Cardiac muscle cell (in vitro differentiated cells and primary cell): ENCODE measurements around the gene ZNF155. TPM values are rescaled to one million over a fixed set of nuclear protein-coding genes. Genes with fewer than 3 reads are reported as not detected.

ENCODE experiments used
- DNase-seq, 2 donors: peaks; one replicate each; pipeline versions ENCODE4 v3.0.0 to v3.0.0-alpha.2; 2010 to 2017; ENCODE audit warnings: low read depth in 1 of 2, low spot score in 1 of 2
- H3K27ac ChIP-seq: fragments of 200-600 bp; sonication (generic); 2 replicates; pipeline ENCODE4 v1.5.1; 2016
- H3K27me3 ChIP-seq: fragments of 200-600 bp; sonication (generic); 2 replicates; pipeline ENCODE4 v1.6.0; 2016; ENCODE audit warnings: control low read depth
- H3K36me3 ChIP-seq: fragments of 200-600 bp; sonication (generic); 2 replicates; pipeline ENCODE4 v1.5.1; 2016; ENCODE audit warnings: control low read depth
- H3K4me1 ChIP-seq: fragments of 200-600 bp; sonication (generic); 2 replicates; pipeline ENCODE4 v1.8.1; 2017; ENCODE audit warnings: low read depth, mild to moderate bottlenecking, mixed run types
- H3K4me3 ChIP-seq: fragments of 200-600 bp; sonication (generic); 2 replicates; pipeline ENCODE4 v1.5.1; 2016; ENCODE audit warnings: mild to moderate bottlenecking
- H3K9me3 ChIP-seq: fragments of 200-600 bp; sonication (generic); 2 replicates; pipeline ENCODE4 v1.5.1; 2017; ENCODE audit warnings: low read depth, mild to moderate bottlenecking, control low read depth
- CTCF ChIP-seq: IDR thresholded peaks from 2 replicates; pipeline ENCODE4 v1.5.1; 2012; ENCODE audit warnings: low read depth, mild to moderate bottlenecking, low read length
- polyA plus RNA-seq: library from polyadenylated mRNA; unstranded; fragments of >200 nt; fragmentation: Nextera tagmentation; extraction: Ambion mirVana; gene quantifications from 2 replicates; pipeline ENCODE4 v1.2.1, GENCODE V29; 2016
- total RNA-seq: library from RNA; depleted of rRNA; stranded (reverse); fragments of >200 nt; gene quantifications from 2 replicates; pipeline ENCODE4 v1.2.3, GENCODE V29; 2016

The ZNF155 gene
- 9.3 and 13.9 TPM in 2 replicates for total RNA-seq
- 9.0 and 16.7 TPM in 2 replicates for polyA plus RNA-seq

- H3K36me3 ChIP-seq = peaks cover 1% of the 10 kb centered on the region
- H3K4me1 ChIP-seq = no peaks in the 10 kb centered on the region
- no peaks in the 10 kb centered on the region for H3K9me3 ChIP-seq
- no peak for TF ChIP-seq CTCF
- H3K4me3 ChIP-seq = peak within 1 kb of the TSS; percentile 96
- H3K27ac ChIP-seq = peak within 1 kb of the TSS; percentile 61
- peak; percentile 95 to 99 for DNase-seq
- no peaks in the 10 kb centered on the region for H3K27me3 ChIP-seq
Measured at GRCh38 chr19:43983912-43984686, at the start of gene ZNF155. ZNF155 (plus strand) TSS chr19:43984188; CDS start chr19:43988544, 4,356 bp downstream.

GRCh38 chr19:43934985-43935708 lies 48.8 kb upstream of the ZNF155 start, which contains the start of gene ZNF45:
ZNF45 (minus strand) TSS chr19:43935282; CDS start chr19:43922185, 13,097 bp downstream.
- H3K27me3 ChIP-seq = no peaks in the 10 kb centered on the region
- no peaks in the 10 kb centered on the region for H3K9me3 ChIP-seq
- H3K4me3 ChIP-seq = peak within 1 kb of the TSS; percentile 80
- peaks cover 9% of the 10 kb centered on the region for H3K4me1 ChIP-seq
- TF ChIP-seq CTCF = no peak
- peaks cover 25% of the 10 kb centered on the region for H3K36me3 ChIP-seq
- peak; percentile 94 for DNase-seq
- H3K27ac ChIP-seq = peak within 1 kb of the TSS; percentile 93

GRCh38 chr19:43936188-43936587 lies 47.8 kb upstream of the ZNF155 start:
- TF ChIP-seq CTCF = no peak
- no peaks in the 10 kb centered on the region for H3K9me3 ChIP-seq
- no peak overlapping the region for H3K4me3 ChIP-seq

GRCh38 chr19:43939557-43940260 lies 44.3 kb upstream of the ZNF155 start:
- H3K9me3 ChIP-seq = no peaks in the 10 kb centered on the region
- no peaks in the 10 kb centered on the region for H3K4me1 ChIP-seq
- no peak for TF ChIP-seq CTCF
- no peaks in the 10 kb centered on the region for H3K27me3 ChIP-seq
- no peak overlapping the region for H3K27ac ChIP-seq
- H3K36me3 ChIP-seq = no peaks in the 10 kb centered on the region
- H3K4me3 ChIP-seq = no peak overlapping the region
- no peak for DNase-seq

More at GRCh38 chr19:43936188-43936587, 47.8 kb upstream of the ZNF155 start:
- DNase-seq = no peak
- H3K36me3 ChIP-seq = peaks cover 15% of the 10 kb centered on the region
- H3K27ac ChIP-seq = no peak overlapping the region
- no peaks in the 10 kb centered on the region for H3K27me3 ChIP-seq
- H3K4me1 ChIP-seq = peaks cover 9% of the 10 kb centered on the region

- H3K36me3 ChIP-seq = no peaks in the 10 kb centered on the region
- H3K9me3 ChIP-seq = no peaks in the 10 kb centered on the region
- TF ChIP-seq CTCF = no peak
- no peak for DNase-seq
- no peak overlapping the region for H3K27ac ChIP-seq
- H3K4me3 ChIP-seq = no peak overlapping the region
- no peaks in the 10 kb centered on the region for H3K27me3 ChIP-seq
- H3K4me1 ChIP-seq = no peaks in the 10 kb centered on the region
Measured at GRCh38 chr19:43940719-43941118, 43.3 kb upstream of the ZNF155 start.
